GM18526 (cell line): Measurements from ENCODE around the gene ABHD14A.
A peak's percentile ranks its signal among the peaks of the same experiment; 100 is the strongest.

Experiments
- POLR2A ChIP-seq: IDR thresholded peaks from 3 replicates; pipeline ENCODE4 v1.6.1; 2011; ENCODE audit not compliant: insufficient read length; ENCODE audit errors: extremely low read depth

The ABHD14A gene

DNA sequence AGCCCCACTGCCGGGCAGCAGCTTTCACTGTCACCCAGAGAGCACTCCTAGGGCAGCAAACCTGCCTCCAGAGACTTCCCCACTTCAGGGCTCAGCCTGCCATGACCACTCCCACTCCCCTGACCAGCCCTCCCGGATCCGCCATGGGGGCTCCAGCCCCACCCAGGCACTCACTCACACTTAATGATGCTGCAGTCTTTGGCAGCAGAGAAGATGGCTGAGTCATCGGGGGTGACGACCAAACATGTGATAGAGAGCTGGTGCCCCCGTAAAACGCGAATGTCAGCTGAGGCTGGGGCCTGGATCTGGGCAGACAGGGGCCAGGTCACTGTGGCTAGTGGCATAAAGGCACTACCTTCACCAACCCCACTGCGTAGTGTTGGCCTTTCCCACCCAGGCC lies 37.9 kb upstream of the ABHD14A start:
- no peak for TF ChIP-seq POLR2A

DNA sequence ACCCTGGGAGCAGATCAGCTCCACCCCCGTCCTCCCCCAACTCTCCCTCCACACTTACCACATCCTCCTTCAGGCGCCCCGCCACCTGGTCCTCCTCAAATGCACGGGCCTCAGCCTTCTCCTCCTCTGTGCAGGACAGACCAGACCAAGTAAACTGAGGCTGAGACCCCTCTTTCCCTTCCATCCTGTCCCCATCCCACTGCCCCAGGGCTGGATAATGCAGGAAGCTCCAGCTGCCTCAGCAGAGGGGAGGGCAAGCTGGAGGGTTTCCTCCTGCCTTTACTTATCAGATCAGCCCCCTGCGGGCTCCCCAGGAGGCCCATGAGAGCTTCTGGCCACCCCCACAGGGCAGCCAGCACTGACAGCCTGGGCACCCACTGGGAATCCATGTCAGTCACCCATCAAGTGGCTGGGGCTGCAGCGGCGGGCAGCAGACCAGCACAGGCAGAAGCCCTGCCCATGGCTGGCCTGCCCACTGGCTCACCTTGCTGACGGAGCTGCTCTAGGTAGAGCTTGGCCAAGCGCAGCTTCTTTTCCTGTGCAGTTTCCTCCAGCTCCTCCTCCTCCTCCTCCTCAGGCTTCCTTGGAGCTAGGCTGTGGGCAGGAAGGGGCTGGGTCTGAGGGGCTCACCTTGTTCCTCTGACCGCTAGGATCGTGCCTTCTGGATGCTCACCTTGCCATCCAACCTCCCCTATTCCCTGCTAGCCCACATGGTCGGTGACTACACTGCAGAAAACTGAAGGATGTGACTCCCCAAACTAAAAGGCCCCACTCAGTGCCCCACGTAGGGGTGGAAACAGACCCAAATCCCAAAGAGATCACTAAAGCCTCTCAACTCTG lies 37.0 kb upstream of the ABHD14A start:
- no peak for TF ChIP-seq POLR2A

DNA sequence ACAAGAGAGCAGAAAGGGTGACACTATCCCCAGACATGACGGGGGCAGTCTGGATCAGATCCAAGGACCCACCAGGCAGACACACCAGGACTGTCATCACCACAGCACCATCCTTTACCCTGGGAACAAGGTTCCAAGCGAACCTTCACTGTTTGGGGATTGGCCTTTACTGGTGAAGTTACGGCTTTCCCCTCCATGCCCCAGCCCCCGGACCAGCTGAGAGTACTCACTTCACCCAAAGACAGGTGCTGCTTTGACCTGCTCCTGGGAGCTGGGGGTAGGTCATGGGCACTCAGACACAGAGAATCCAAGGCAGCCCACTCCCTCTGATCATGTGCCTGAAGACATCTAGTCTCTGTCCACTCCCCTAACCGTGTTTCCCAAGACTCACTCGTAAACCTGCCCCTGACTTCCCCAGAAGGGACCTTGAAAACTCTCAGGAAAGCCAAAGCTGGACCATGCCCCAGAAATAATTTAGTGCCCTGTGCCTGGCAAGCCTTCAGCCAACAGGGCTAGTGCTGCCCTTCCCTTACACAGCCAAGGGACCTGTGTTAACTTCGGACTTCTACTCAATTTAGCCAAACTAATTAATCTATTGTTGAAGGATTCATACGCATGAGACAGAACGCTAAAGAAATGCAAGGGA lies 36.0 kb upstream of the ABHD14A start:
- TF ChIP-seq POLR2A, result no peak

DNA sequence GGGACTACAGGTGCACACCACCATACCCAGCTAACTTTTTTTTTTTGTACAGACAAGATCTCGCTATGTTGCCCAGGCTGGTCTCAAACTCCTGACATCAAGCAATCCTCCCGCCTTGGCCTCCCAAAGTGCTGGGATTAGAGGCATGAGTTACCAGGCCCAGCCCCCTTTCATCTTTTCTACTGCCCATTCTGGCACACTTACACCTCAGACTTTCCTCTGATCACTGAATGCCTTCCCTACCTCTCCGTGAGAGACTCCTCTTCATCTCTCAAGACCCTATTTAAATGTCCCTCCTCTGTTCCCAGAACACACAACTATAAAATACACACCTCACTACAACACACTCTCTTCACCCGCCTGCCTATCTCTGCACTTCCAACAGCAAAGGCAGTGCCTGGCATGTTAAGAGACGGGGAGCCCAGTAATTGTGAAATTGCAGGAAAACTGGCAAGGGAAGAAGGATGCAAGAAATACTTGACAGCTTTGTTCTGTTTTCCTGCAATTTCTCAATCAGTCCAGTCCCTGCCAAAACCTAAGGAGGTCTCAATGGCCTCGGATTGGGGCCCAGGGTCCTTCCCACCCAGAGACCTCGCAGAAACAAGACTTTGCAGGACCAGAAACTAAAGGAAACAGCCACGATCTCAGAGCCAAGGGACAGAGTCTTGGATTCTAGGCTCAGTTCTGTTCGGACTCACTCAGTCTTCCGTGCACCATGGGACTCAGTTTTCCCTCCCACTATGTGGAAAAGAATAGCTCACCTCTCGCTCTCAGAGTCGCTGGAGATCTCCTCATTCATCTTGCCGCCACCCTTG lies 34.0 kb upstream of the ABHD14A start:
- TF ChIP-seq POLR2A, result no peak

DNA sequence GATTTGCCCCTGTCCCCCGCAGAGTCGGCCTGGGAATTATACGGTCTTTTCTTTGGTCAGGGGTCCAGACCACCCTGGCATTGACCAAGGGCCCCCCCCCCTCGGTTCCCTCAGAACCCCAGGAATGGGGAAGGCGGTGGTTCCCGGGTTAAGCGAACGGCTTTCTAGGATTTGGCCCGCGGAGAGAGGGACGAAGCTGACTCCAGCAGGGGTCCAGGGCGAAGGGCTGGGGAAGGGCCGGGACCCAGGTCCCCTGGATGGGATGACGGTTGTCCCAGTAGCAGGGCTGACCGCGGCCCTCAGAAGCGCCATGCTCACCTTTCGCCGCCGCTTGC lies 33.4 kb upstream of the ABHD14A start:
- TF ChIP-seq POLR2A, result no peak

DNA sequence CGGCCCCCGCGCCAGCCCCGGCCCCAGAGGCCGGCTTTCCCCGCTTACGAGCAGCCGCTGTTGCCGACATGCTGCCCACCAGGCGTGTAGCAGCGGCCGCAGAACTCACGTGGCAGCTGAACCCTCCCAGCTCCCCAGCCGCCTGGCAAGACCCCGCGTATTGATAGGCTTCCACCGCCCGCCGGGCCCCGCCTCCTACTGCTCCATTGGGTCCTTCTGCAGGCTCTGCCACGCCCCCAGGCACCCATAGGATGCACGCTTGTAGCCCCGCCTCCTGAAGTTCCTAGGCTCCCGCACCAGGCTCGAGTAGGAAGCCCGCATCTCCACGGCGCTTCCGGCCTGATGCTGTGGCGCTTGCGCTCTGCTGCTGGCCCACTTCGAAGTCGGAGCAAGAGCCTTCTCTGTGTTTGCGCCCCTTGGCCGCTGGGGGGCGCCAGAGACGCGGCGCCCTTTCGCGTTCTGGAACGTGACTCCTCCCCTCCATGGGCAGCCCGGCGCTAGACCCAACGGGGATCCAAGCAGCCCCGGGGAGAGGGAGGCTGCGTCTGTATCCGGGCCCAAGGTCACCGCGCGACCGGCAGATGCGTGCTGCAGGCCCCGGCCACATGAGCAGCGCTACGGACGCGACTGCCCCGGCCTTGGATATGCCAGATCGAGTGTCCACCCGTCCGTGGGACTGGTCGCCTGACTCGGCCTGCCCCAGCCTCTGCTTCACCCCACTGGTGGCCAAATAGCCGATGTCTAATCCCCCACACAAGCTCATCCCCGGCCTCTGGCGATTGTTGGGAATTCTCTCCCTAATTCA lies 32.9 kb upstream of the ABHD14A start, which contains the start of the genes PARP3 and RRP9:
PARP3 (plus strand) TSS at position 566 of the 805 bp plus-strand sequence. CDS start 993 bp downstream, outside the sequence.
RRP9 (minus strand) TSS at position 107 of the 805 bp plus-strand sequence; CDS start at position 70, 37 bp downstream.
- TF ChIP-seq POLR2A, result peak; percentile 73

DNA sequence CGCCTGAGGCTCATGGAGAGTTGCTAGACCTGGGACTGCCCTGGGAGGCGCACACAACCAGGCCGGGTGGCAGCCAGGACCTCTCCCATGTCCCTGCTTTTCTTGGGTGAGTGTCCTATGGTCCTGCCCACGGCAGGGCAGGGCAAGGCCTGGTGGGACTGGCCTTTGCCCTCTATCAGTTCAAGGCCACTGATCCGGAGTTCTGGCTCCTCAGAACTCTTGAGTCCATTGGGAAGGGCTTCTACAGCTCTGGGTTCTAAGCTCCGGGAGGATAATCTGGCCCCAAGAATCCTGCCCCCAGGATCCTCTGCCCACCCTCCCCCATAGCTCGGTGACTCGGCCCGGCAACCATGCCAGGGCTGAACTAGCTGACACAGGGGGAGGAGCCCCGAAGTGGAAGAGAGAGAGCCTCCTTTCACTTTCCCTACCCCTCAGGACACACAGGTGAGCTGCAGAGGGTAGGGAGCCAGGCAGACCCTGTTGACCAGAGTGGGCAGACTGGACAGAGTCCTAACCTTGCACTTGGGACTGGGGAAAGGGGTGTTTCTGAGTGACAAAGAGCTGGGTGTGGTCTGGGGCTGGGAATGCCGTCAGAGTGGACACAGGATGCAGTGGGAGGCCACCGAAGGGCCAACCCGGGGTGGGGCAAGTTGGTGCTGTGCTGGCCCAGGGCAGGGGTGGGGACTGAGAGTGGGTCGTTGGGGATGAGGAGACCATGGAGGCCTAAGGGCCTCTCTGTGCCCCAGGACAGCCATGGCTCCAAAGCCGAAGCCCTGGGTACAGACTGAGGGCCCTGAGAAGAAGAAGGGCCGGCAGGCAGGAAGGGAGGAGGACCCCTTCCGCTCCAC lies 32.0 kb upstream of the ABHD14A start:
- TF ChIP-seq POLR2A, result peak; percentile 56

DNA sequence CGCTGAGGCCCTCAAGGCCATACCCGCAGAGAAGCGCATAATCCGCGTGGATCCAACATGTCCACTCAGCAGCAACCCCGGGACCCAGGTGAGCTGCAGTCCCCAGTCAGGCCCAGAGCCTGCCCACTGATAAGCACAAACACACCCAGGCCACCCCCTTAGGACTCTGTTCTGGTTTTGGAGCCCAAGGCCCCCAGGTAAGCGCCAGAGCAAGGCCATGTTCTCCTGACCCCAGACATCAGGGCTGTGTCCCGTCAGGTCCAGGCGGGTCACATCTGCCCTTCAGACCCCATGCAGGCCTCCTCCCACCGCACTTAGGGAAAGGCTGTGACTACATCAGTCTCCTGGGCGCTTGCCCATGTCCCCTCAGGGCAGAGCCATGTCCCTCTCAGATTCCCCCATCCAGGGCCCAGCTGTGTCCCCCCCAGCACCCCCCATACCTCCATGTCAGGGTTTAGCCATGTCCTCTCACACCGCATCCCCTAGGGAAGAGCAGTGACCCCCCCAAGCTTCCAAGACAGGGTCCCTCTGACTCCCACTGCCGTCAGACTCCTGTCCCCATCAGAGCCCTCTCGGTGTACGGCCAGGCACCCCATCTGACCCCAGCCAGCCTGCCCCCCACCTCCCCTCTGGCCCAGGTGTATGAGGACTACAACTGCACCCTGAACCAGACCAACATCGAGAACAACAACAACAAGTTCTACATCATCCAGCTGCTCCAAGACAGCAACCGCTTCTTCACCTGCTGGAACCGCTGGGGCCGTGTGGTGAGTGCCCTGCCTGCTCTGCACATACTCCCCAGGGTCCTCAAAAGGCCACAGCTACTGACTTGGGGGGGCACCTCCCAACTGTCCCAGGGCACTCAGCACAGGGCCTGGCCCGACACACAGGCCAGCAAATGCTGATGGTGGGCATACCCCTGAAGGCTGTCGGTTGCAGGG lies 31.1 kb upstream of the ABHD14A start:
- no peak for TF ChIP-seq POLR2A

DNA sequence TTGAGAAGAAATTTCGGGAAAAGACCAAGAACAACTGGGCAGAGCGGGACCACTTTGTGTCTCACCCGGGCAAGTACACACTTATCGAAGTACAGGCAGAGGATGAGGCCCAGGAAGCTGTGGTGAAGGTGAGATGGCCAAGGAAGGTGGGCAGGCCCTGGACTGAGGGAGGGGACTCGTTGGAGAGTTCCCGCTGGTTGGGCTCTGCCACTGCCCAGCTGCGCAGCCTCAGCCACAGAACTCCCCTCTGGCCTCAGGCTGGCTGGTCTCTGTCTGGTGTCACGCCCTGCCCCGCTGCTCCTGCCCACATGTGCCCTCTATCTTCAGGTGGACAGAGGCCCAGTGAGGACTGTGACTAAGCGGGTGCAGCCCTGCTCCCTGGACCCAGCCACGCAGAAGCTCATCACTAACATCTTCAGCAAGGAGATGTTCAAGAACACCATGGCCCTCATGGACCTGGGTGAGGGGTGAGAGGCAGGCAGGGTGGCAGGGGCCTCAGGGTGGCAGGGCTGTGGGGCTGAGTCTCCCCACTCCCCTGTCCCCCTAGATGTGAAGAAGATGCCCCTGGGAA lies 30.3 kb upstream of the ABHD14A start:
- TF ChIP-seq POLR2A, result no peak

DNA sequence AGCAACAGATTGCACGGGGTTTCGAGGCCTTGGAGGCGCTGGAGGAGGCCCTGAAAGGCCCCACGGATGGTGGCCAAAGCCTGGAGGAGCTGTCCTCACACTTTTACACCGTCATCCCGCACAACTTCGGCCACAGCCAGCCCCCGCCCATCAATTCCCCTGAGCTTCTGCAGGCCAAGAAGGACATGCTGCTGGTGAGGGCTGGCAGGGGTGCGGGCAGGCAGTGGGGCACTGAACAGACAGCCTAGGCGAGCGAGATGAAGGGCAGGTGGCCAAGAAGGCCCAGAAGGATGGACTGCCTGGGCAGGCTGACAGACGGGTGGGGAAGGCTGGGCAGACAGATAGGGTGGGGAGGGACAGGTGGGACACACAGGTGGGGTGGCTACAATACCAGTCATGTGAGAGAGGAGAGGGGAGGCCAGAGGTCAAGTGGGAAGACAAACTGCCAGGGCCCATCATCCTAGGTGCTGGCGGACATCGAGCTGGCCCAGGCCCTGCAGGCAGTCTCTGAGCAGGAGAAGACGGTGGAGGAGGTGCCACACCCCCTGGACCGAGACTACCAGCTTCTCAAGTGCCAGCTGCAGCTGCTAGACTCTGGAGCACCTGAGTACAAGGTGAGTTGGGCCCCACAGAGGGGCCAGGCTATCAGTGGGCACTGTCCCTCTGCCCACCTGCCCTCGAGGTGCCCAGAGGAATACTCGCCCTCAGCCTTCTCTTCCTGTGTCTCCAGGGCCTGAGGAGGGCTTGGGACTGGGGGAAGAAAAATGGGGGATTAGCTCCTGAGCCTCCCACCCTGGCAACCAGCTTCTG lies 29.6 kb upstream of the ABHD14A start:
- no peak for TF ChIP-seq POLR2A

DNA sequence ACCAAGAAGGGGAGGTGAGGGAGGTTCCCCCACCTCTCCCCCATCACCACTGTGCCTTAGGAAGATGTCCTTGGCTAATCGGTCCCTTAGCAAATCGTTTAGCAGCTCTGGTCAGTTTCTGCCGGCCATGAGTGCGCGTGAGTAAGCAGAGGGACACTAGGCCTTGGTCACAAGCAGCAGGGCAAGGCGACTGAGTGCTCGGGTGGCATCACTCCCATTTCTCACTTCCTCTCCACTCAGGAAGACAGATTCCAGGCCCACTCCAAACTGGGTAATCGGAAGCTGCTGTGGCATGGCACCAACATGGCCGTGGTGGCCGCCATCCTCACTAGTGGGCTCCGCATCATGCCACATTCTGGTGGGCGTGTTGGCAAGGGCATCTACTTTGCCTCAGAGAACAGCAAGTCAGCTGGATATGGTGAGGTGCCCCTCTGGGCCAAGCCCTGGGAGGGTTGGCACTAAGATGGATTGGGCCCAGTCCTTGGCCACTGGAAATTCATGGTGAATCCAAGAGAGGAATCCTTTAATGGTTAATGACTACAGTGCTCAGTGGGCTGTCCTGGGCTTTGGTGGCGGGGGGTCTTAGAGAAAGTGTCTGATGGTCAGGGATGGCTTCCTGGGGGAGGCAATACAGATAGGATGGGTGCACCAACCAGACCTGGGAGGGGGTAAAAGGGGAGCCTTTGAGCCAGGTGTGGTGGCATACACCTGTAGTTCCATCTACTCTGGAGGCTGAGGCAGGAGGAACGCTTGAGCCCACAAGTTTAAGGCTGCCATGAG lies 28.7 kb upstream of the ABHD14A start:
- TF ChIP-seq POLR2A, result no peak
